ENCODE data around the gene SLC8A2. TPM values are rescaled to one million over a fixed set of nuclear protein-coding genes. Genes with fewer than 3 reads are reported as not detected.
A peak's percentile ranks its signal among the peaks of the same experiment; 100 is the strongest.

The SLC8A2 gene
- total and polyA plus RNA-seq, 2 experiments from 2014 or later, result 0.86 to 10.0 TPM

GRCh38 chr19:47512948-47513319 is 41.2 kb upstream of the SLC8A2 start (continued):
- TF ChIP-seq ZNF462 (CRISPR knock-in tag; IDR thresholded peaks at IDR 0.05) (no peak), ETS1 (IDR thresholded peaks at IDR 0.05) (no peak), NANOG (IDR thresholded peaks at IDR 0.05; ENCODE audit: borderline replicate concordance) (no peak), EZH2 (IDR thresholded peaks at IDR 0.05; ENCODE audit: low read depth, unreplicated experiment) (no peak), STAT1 (IDR thresholded peaks at IDR 0.05; ENCODE audit: unreplicated experiment) (no peak), ZNF331 (CRISPR knock-in tag; IDR thresholded peaks at IDR 0.05; ENCODE audit: low read depth) (no peak), EZH2phosphoT487 (IDR thresholded peaks at IDR 0.05; ENCODE audit: unreplicated experiment) (no peak)

- H3K36me3 Mint-ChIP-seq (ENCODE audit: low read depth), result no peaks in the 10 kb centered on the region
- Histone ChIP-seq H3K27me3 (ENCODE audit: insufficient read depth) (no peaks in the 10 kb centered on the region), H3K4me3 (no peak overlapping the region), H2AFZ (no peak overlapping the region), H3K4me1 (ENCODE audit: insufficient read depth) (peaks cover 9% of the 10 kb centered on the region; the same call in 1 of the 2 replicates), H3F3A (replicated peaks; ENCODE audit: low read depth) (no peaks in the 10 kb centered on the region), H3K36me3 (ENCODE audit: insufficient read depth) (no peaks in the 10 kb centered on the region), H3K4me2 (no peak overlapping the region), H3K27ac (ENCODE audit: low read depth) (no peak overlapping the region), H3K9me2 (ENCODE audit: insufficient read depth) (no peaks in the 10 kb centered on the region), H3K79me2 (replicated peaks; ENCODE audit: insufficient read depth) (peaks cover 66% of the 10 kb centered on the region), H4K20me1 (replicated peaks; ENCODE audit: insufficient read depth) (peaks cover 9% of the 10 kb centered on the region)
- ATAC-seq (no peak), DNase-seq (ENCODE audit: low spot score) (no peak)
- peaks cover 25% of the 10 kb centered on the region for H3K27me3 Mint-ChIP-seq (ENCODE audit: insufficient read depth, low read depth, poor library complexity)
- no peaks in the 10 kb centered on the region; the same call in 2 of the 3 replicates for H3K9me3 Mint-ChIP-seq
- H3K4me1 Mint-ChIP-seq, result peaks cover 25% of the 10 kb centered on the region
- H3K27ac Mint-ChIP-seq, result no peak overlapping the region
- peak overlapping the region; percentile 97 for H3K4me3 Mint-ChIP-seq
- TF ChIP-seq ZNF331 (CRISPR knock-in tag; IDR thresholded peaks at IDR 0.05; ENCODE audit: low read depth), result no peak
- no peak for TF ChIP-seq ZNF114 (CRISPR knock-in tag; IDR thresholded peaks at IDR 0.05)
- TF ChIP-seq CTCF (conservative IDR thresholded peaks at IDR 0.05; ENCODE audit: low read depth in 2 of 2), result no peak
- no peak for TF ChIP-seq REST (IDR thresholded peaks at IDR 0.05; ENCODE audit: unreplicated experiment)
- no peak for TF ChIP-seq POLR2AphosphoS5 (IDR thresholded peaks at IDR 0.05; ENCODE audit: low read depth)
- TF ChIP-seq NANOG (IDR thresholded peaks at IDR 0.05; ENCODE audit: borderline replicate concordance), result no peak
- TF ChIP-seq EZH2 (IDR thresholded peaks at IDR 0.05; ENCODE audit: low read depth, unreplicated experiment), result no peak
- no peak for TF ChIP-seq CREB1 (CRISPR knock-in tag; IDR thresholded peaks at IDR 0.05; ENCODE audit: low read depth)
Measured at GRCh38 chr19:47512183-47512947, 40.7 kb upstream of the SLC8A2 start.
